HG03521 (cell line): ENCODE results near the gene GALNT2.

Source experiments
- ATAC-seq: cut with Tn5 transposase; IDR thresholded peaks from one replicate; pipeline ENCODE4 v1.9.1; 2021; ENCODE audit warnings: mild to moderate bottlenecking, moderate library complexity; ENCODE audit not compliant: unreplicated experiment

GALNT2 gene

DNA sequence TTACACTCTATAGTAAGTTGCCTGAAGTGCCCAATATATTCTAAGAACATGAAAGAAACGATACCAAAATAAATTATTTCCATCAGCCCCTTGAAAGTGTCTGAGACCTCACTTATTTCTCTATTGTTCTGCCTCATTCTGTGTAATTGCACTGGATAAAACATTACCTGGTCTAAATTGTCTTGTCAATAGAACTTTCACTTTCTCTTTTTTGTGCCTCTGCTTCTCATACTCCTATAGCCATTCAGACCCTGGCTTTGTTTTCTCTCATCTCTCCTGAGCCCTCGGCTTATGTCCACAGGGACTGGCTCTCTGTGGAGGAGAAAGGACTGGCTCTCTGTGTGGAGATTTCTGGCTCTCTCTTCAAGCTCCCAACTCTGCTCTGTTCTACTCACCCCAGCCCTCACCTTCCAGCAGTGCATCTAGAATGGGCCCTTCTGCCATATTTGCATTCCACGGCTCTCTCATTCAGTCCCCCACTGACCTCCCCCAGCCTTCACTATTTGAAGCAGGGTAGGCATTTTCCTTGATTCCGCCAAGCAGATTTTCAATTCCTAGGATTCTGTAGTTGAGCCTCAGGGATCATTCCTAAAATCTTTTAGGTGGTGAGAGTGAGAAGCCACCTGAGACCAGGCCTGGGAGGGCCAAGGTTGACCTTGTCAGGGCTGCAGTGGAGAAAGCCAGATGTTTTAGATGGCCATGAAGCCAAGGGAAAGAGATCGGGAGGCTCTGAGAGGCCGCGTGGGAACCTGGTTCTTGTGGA, 15.9 kb upstream of the GALNT2 start:
- no peak for ATAC-seq

DNA sequence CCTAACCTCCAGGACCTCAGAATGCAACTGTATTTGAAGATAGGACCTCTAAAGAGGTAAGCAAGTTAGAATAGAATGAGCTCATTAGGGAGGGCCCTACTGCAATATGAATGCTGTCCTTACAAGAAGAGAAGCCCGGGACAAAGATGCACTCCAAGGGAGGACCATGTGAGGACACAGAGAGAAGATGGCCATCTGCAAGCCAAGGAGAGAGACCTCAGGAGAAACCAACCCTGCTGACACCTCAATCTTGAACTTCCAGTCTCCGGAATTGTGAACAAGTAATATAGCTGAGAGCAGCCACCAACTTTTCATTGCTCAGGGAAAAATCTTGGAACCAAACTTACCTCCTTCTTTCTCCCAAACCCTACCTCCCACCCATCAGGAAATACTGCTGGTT, 15.0 kb upstream of the GALNT2 start:
- ATAC-seq: no peak

DNA sequence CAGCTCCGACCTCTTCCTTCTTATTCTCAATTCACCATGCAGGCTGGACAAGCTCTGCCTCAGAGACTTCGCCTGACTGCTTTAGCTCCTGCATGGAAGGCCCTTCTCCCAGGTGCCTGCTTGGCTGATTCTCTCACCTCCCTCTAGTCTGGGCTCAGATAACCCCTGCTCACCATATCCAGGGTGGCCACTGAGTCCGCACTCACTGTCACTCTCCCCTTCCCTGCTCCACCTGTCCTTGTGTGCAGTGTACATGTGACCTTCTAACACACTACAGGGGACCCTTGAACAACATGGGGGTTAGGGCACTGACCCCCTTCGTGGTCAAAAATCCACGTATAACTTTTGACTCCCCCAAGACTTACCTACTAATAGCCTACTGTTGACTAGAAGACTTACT, 14.4 kb upstream of the GALNT2 start:
- no peak for ATAC-seq

DNA sequence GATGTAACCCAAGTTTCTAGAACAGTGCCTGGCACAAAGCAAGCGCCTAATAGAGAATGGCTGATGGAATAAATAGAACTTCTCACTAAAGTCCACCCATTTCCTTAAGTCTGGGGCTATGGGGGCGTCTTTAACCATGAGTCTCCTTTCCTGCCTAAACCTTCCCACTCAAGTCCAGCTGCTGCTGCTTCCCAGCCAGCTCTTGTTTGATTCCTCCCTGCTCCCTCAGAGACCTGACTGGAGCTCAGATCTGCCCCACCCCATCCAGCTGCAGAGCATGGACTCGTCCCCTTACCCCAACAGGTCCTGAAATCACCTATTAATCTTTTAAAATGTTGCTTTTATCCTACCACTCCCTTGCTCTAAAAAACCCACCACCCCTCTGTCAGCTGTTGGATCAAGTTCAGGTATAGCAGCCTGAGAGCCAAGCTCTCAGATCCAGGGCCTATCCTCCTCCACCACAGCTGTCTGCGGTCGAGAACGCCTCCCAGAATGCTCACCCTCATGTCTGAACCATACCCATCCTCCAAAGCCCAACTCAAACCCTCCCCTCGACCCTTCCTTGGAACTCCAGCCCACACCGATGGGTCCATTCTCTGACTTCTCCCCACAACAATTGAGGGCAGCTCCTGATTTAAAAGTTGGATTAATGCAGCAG, 12.8 kb upstream of the GALNT2 start:
- ATAC-seq: no peak

DNA sequence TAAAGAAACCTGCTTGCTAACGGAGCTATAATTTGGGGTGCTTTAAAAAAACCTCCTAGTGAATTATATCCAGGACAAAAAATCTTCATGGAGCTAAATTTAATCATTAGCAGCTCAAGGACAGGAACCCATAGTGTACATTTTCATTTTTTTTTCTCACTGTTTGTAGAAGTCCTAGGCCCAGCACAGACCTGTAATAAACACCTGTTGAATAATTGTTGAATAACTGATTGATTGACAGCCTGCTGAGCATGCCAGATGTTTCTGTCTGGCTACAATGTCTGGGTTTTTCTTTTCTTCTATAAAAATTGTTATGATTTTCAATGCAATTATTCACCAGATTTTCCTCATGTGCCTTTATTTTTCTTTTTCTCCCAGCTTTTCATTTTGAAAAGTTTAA, 10.9 kb upstream of the GALNT2 start:
- no peak for ATAC-seq

DNA sequence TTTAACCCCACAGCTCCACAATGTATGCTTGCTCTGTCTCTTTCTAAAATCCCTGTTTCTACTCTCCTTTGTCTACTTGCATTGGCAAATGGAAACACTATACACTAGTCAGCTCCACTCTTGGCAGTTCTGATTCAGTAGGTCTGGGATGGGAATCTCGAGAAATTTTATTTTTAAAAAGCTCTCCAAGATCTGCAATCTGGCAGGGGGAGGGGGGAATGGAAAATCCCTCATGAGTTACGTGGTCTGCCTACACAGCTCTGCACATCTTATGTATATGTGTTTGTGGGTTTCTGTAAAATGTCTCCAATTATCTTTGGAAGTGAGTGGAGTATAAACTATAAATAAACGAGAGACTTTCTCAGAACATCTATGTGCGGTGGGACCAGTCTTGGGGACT, 9.9 kb upstream of the GALNT2 start:
- no peak for ATAC-seq

DNA sequence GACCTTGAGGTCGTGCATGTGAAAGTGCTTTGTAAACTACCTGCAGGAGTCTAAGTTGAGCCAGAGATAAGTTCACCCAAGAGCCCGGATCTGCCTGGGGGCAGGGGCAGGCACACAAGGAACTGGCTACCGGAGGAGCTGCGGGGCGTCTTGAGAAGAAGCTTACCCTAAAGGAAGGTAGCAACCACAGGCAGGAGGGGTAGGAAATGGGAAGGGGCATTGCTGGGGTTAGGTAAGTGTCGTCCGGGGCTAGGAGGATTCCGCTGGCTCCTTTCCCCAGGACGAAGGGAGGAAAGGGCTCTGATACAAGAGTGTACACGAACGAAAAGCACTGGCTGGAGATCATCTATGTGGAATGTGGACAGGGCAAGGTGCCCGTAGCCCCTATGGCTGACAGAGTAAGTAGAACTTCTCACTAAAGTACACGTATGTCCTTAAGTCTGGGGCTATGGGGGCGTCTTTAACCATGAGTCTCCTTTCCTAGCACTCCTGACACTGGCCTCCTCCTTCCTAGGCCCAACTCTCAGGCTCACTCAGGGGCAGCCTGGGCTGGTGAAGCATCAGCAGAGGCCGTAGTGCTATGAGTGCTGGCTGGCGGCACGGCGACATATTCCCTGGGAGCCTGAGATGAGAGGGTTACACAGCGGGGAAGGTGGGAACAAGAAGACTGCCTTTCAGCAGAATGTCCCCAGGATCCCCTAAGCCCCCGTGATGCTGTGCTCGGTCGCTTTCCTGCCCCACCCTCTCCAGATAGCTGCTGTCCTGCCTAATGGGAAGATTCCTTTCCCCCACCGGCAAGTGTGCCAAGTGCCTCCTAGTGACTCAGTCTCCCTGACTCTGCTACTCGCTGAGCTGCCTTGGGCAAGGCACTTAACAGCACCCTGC, 9.1 kb upstream of the GALNT2 start:
- no peak for ATAC-seq

DNA sequence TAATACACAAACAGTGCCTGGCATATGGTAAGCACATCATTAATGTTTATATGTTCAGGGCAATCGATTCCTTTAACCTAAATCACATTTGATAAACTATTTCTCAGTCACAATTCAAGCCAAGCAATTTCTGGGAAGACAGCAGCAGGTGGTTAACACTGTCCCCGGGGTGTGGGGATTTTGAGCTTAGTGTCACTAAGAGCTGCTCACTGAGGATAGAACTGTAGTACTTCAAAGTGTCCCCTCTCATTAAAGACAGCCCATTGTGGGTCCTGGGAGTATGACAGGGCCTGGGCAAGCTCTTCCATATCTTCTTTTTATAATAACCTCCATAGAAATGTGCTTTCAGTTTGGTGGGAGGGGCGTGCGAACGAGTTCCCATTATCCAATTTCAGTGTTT, 8.4 kb upstream of the GALNT2 start:
- ATAC-seq: no peak

DNA sequence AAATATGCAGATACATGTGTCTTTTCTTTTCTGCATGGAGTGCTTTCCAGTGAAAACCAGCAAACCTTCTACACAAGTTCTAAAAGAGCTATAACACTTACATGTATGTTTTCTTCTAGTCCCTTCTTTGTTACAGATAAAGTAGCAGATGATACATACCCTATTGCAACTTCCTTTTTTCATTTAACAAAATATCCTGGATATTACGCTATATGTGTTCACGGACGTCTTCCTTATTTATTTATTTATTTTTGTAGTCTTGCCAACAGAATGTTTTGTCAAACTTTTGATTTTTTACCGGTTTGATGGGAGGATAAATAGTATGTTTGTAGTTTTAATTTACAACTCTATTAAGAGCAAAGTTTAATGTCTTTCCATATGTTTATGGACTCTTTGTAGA, 5.2 kb upstream of the GALNT2 start:
- no peak for ATAC-seq

DNA sequence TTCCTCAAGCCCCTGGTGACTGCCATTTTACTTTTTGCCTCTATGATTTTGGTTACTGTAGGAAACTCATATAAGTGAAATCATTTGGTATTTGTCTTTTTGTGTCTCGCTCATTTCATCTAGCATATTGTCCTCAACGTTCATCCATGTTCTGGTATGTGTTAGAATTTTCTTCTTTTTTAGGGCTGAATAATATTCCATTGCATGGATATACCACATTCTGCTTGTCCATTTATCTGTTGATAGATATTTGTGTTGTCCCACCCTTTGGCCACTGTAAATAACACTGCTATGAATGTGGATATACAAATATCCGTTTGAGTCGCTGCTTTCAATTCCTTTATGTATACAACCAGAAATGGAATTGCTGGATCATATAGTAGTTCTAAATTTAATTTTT, 4.5 kb upstream of the GALNT2 start:
- no peak for ATAC-seq

DNA sequence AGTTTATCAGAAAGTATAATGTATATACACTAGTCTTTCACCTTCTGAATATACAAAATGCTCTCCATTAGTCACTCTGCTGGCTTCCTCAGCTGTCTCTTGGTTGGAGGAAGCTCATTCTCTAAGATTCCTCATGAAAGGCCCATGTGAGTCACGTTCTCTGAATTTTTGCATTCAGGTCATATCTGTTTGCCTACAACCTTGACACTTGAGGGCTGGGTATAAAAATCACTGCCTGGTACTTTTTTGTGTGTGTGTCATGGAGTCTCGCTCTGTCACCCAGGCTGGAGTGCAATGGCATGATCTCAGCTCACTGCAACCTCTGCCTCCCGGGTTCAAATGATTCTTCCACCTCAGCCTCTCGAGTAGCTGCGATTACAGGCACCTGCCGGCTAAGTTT, 2.8 kb upstream of the GALNT2 start:
- no peak for ATAC-seq

DNA sequence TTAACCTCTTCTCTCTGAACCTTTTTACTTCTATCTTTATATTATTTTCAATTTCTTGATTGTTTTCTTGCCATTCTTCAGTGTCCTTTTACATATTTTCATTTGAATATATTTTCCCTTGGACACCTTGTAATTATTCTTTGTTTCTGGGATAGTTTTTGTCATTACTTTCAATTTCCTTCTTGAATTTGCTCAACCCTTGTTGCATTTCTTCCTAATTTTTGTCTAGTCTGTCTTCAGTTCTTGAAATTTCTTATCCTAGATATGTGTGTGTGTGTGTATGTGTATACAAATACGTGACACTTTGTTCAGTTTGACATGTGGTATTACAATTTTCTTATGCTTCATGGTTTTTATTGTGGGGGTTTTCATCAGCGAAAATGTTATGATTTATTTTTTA, 1.9 kb upstream of the GALNT2 start:
- no peak for ATAC-seq

DNA sequence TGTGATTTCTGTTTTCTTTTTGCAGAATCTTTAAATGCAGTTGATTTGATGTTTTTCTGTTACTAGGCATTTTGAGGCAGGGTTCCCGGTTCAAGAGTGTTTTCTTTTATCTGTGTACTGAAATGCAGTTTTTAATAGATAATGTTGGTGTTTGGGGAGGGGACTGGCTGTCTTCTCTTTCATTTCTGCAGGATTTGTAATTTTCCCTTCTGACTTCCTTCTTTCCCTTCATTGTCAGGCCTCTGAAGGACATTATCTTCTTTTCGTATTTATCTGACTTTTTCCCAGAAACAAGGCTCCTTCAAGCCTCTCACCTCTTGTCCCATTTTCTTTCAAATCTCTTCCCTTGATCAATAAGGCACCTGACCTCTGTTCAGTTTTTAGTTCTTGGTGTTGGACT, 1.5 kb upstream of the GALNT2 start:
- ATAC-seq: no peak

DNA sequence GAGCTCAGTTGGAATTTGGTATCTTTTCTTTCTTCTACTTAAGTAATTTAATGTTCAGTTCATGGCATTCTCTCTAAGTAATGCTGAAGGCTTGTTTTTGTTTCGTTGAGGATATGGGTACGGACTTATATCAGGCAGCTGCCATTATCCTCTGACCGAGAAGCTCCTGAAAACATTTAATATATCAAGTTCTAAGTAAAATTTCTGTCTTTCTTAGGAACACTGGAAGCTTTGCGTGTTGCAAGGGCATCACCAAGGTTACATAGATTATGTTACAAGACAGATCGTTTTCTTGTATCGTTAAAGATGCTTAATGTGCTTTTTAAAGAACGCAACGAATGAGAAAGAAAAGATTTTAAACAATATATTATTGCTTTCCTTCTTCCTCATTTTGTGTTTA, 1.0 kb upstream of the GALNT2 start:
- no peak for ATAC-seq

DNA sequence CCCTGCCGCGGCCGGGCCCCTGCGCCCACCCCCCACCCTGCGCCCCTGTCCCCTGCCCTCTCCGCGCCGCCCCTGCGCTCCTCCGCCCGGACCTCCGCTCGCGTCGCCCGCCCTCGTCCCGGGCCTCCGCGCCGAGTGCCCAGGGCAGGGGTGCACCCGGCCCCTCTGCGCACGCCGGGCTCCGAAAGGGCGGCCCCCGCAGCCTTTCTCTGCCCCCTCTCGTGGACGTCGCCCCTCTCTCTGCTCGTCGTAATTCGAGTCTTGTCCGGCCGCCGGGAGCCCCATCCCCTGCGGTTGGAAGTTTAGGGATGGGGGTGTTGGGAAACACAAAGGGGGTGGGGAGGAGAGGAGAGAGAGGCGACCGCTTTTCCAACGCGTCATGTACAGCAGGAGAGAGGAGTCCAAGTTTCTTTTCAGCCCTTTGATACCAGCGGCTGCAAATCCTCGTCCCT, 407 bp downstream of the GALNT2 start:
- peak; percentile 12 for ATAC-seq

DNA sequence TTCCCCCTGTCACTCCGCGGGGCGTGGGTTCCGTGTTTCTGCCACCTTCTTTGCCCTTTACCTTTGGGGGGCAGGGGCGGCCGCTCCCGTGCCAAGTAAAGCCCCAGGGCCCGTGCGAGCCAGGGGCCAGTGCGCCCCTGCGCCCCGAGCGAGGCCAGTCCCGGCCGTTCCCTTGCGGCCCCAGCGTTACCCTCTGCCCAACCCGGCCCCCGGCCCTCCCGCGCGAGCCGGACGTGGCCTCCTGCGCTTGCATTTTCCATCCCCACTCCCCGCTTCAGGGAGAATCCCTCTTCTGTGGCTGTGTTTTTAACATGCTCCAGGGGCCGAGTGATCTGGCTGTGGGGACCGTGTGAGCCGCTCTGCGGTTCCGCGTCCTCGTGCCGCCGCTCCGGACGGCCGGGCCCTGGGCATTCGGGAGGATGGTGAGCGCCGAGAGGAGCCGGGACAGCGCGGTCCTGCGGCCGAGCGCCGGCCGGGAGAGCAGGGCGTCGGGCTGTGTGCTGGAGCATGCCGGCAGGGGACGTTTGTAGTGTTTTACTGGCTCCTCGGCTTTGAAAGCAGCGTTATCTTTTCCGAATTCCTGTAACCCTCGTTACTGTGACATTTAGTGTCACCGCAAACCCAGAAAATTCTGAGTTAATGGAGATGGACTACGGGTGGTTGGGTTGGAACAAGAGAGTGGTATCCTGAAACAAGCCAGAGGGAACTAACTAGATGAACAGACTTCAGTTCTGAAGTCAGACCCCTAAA, 1.0 kb downstream of the GALNT2 start:
- no peak for ATAC-seq

DNA sequence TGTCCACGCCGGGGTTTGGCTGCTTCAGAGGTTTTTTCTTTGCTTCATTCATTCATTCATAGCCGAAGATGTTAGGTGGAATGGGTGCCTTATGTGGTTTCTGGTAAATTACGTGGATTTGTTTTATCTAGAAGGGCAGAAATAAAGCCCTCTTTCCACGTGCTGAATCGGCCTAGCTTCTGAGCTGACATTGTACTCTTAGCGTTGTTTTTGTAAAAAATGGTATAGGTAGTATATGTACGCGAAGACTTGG, 1.5 kb downstream of the GALNT2 start:
- ATAC-seq: no peak

DNA sequence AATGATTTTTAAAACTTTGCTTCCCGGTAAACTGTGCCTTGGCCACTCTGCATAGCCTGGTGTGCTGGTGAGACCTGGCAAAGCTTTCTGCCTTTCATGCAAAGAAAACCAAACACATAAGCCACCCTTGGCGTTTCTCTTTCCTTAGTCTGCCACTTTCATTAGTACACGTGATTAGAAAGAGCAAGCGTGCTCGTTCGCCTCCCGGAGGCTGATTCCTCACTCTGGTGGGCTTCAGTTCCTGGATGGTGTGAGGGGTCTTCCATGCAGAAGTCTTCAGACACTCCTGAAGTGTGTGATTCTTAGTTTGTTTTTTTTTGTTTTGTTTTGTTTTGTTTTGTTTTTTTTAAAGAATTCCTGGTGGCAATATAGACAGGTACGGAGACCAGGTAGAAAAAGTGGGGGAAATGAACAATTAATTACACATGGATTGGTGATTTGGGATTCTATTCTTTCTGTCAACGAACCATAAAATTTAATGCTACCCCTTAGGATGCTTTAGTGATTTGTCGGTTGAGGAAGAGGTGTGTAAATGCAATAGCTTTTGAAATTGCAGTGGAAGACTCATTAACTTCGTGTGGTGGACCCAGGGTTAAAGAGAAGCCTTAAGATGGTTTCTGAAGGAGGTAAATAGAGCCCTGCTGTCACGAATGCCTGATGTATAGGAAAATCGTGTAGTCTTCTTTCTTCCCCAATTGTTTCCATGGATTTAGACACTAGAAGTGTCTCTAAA, 2.1 kb downstream of the GALNT2 start:
- ATAC-seq: no peak

DNA sequence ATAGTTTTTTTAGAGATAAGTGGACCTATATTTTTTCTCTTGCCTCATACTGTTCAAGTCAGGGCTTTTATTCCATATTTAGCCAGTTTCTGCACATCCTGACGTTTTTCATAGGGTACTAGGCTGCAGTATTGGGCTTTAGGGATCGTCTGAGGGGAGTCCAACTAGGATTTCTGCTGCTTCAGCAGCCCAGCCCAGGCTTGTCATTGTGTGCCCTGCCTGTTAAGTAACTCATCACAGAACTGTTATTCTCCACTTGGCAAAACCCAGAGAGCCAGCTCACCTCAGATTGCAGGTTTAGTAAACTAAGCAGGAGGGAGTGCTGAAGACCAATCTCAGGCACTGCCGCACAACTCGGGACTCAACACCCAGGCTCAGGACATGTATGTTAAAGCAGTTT, 2.8 kb downstream of the GALNT2 start:
- no peak for ATAC-seq

DNA sequence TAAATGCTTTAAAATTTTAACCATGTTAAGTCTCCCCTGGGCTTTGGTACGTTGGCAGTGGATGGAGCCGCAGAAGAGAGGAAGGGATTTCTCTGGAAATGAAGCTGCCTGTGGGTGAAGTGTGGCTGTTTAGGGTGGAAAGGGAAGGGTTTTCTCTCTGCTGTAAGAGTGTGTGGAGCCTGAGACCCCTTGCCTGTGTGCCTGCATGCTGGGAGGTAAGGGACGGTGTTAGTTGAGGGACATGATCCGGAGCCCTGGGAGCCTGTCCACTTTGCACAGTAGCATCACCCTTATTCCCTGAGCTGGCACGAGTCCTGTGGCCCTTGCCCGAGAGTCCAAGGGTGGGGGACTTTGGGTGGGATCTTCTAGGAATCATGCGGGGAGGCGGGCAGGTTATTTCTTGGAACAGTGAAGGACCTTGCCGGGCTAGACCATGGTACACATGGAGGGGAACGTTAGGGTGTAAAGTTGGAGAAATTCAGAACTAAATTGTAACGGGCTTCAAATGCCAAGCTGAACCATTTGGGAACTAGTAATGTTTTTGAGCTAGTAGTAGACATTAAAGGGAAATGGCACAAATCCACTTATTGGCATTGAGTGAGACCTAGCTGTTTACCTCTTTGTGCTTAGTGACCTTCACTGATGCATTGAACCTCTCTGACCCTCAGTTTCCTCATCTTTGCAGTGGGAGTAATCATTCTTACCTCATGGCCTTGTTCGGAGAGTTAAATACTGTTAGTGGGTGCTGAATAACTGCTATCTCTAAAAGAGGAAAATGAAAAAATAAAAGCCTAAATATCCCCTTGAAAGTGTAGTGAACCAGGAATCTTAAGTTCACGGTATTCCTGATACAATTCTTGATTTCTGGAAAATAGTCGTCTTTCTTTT, 3.5 kb downstream of the GALNT2 start:
- ATAC-seq: no peak
